ENCODE data around the gene SLK. TPM values are rescaled to one million over a fixed set of nuclear protein-coding genes. Genes with fewer than 3 reads are reported as not detected.
A peak's percentile ranks its signal among the peaks of the same experiment; 100 is the strongest.

SLK gene
- total RNA-seq, 1 donor from 2014 or later = 28.9 TPM

GRCh38 chr10:103934308-103934707, 32.6 kb upstream of the SLK start:
- DNase-seq (ENCODE audit: missing footprints) = no peak
- no peak for ATAC-seq
- intact Hi-C loops (cut with DNase I) = no loop called here

- intact Hi-C loops (cut with DNase I) = no loop called here
- ATAC-seq (no peak), DNase-seq (ENCODE audit: missing footprints) (no peak)
Measured at GRCh38 chr10:103936022-103936421, 30.9 kb upstream of the SLK start.

GRCh38 chr10:103939522-103939921, 27.4 kb upstream of the SLK start:
- DNase-seq (ENCODE audit: missing footprints) = no peak
- intact Hi-C loops (cut with DNase I) = no loop called here

GRCh38 chr10:103941801-103942200, 25.1 kb upstream of the SLK start:
- intact Hi-C loops (cut with DNase I) = no loop called here
- no peak for DNase-seq (ENCODE audit: missing footprints)
- no peak for ATAC-seq

More at GRCh38 chr10:103939522-103939921, 27.4 kb upstream of the SLK start:
- no peak for ATAC-seq

GRCh38 chr10:103942866-103943265, 24.1 kb upstream of the SLK start:
- DNase-seq (ENCODE audit: missing footprints) (no peak), ATAC-seq (no peak)
- intact Hi-C loops (cut with DNase I) = no loop called here

GRCh38 chr10:103947799-103948516, 19.0 kb upstream of the SLK start:
- intact Hi-C loops (cut with DNase I) = no loop called here
- DNase-seq (ENCODE audit: missing footprints) (no peak), ATAC-seq (no peak)

GRCh38 chr10:103949728-103950127, 17.2 kb upstream of the SLK start:
- DNase-seq (ENCODE audit: missing footprints) = no peak
- no peak for ATAC-seq
- intact Hi-C loops (cut with DNase I) = no loop called here

GRCh38 chr10:103951183-103951582, 15.8 kb upstream of the SLK start:
- no peak for ATAC-seq
- intact Hi-C loops (cut with DNase I) = no loop called here

GRCh38 chr10:103951942-103952341, 15.0 kb upstream of the SLK start:
- DNase-seq (ENCODE audit: missing footprints) (no peak), ATAC-seq (no peak)
- intact Hi-C loops (cut with DNase I) = no loop called here

More at GRCh38 chr10:103951183-103951582, 15.8 kb upstream of the SLK start:
- no peak for DNase-seq (ENCODE audit: missing footprints)

- intact Hi-C loops (cut with DNase I) = no loop called here
- DNase-seq (ENCODE audit: missing footprints) (no peak), ATAC-seq (no peak)
Measured at GRCh38 chr10:103954543-103954942, 12.4 kb upstream of the SLK start.

GRCh38 chr10:103958996-103959395, 7.9 kb upstream of the SLK start:
- intact Hi-C loops (cut with DNase I) = no loop called here
- no peak for ATAC-seq
- no peak for DNase-seq (ENCODE audit: missing footprints)

- ATAC-seq (no peak), DNase-seq (ENCODE audit: missing footprints) (no peak)
- intact Hi-C loops (cut with DNase I) = no loop called here
Measured at GRCh38 chr10:103960103-103960502, 6.8 kb upstream of the SLK start.

GRCh38 chr10:103967448-103968071, 620 bp downstream of the SLK start:
- intact Hi-C loops (cut with DNase I) = loop anchor here (2.0 to 5.0 kb wide), 3 partner anchors 49 to 155 kb away; partner anchors contain the start of genes SFR1 and STN1
- DNase-seq (ENCODE audit: missing footprints) (no peak), ATAC-seq (peak; percentile 42)

- intact Hi-C loops (cut with DNase I) = loop anchor here (5.0 kb wide), 1 partner anchor 154 kb away; the partner anchor contains the start of gene SFR1
- no peak for DNase-seq (ENCODE audit: missing footprints)
- ATAC-seq = no peak
Measured at GRCh38 chr10:103968441-103969391, 1.8 kb downstream of the SLK start.

- DNase-seq (ENCODE audit: missing footprints) (no peak), ATAC-seq (no peak)
- intact Hi-C loops (cut with DNase I) = loop anchor here (5.0 kb wide), 1 partner anchor 153 kb away; the partner anchor contains the start of gene SFR1
Measured at GRCh38 chr10:103969436-103969835, 2.5 kb downstream of the SLK start.

GRCh38 chr10:103969857-103970627, 3.1 kb downstream of the SLK start:
- ATAC-seq = no peak
- intact Hi-C loops (cut with DNase I) = loop anchor here (5.0 kb wide), 1 partner anchor 152 kb away; the partner anchor contains the start of gene SFR1
- DNase-seq (ENCODE audit: missing footprints) = no peak

- intact Hi-C loops (cut with DNase I) = no loop called here
- DNase-seq (ENCODE audit: missing footprints) (no peak), ATAC-seq (no peak)
Measured at GRCh38 chr10:103975169-103975568, 8.2 kb downstream of the SLK start.

GRCh38 chr10:103977204-103977603, 10.3 kb downstream of the SLK start:
- intact Hi-C loops (cut with DNase I) = no loop called here
- no peak for DNase-seq (ENCODE audit: missing footprints)
- no peak for ATAC-seq
